GM12878 (cell line): Measurements from ENCODE around the gene PRRG4. TPM values are rescaled to one million over a fixed set of nuclear protein-coding genes. Genes with fewer than 3 reads are reported as not detected.

Source experiments
- ATAC-seq: fragments of 200-7000 bp; cut with Tn5 transposase; 3 replicates; pipeline ENCODE4 v1.9.1; 2020; ENCODE audit warnings: mild to moderate bottlenecking, moderate library complexity
- BruUV-seq: library from RNA; stranded (reverse); fragments of 400-500 nt; replicated peaks from 2 replicates; lab custom pipeline; 2021; lab: Mats Ljungman, UMichigan
- CTCF ChIA-PET: fragments of 300-600 bp; sonication (Branson Sonifier 250); formaldehyde crosslinking; extraction: SDS; loops from one replicate; lab custom pipeline; 2021; ENCODE audit warnings: inconsistent platforms; lab: Yijun Ruan, JAX
- POLR2A ChIA-PET: fragments of 350-600 bp; formaldehyde crosslinking; extraction: SDS; loops from one replicate; lab custom pipeline; 2021; ENCODE audit warnings: inconsistent platforms; lab: Charles Lee
- RAD21 ChIA-PET: fragments of 300-600 bp; sonication (Branson Sonifier 250); formaldehyde crosslinking; loops from one replicate; lab custom pipeline; 2023; ENCODE audit warnings: antibody characterized with exemption; ENCODE audit not compliant: unreplicated experiment; lab: Charles Lee
- SMC1A ChIA-PET: fragments of 300-600 bp; sonication (Branson Sonifier 250); formaldehyde crosslinking; loops from one replicate; lab custom pipeline; 2023; ENCODE audit not compliant: unreplicated experiment, uncharacterized antibody; lab: Charles Lee
- DNase-seq: peaks from one replicate; pipeline ENCODE4 v3.0.0-alpha.2; 2011; ENCODE audit warnings: low read depth, low spot score
- FAIRE-seq: peaks from 3 replicates; lab custom pipeline; 2011; peaks lifted over from hg19 to GRCh38; lab: Jason Lieb, UNC
- H2AFZ ChIP-seq: 2 replicates; pipeline ENCODE4 v1.6.0; 2011; ENCODE audit warnings: low read depth, low read length, control low read depth; ENCODE audit not compliant: control insufficient read depth
- H3K27ac ChIP-seq: 2 replicates; pipeline ENCODE4 v1.5.1; 2011; ENCODE audit warnings: control low read depth; ENCODE audit not compliant: control insufficient read depth, insufficient read depth
- H3K27me3 ChIP-seq, 2 experiments: replicated peaks in 1 of 2; 2 replicates each; pipeline versions ENCODE4 v1.6.0 to v1.6.1; 2011; ENCODE audit warnings: low read length in 1 of 2; ENCODE audit not compliant: control insufficient read depth in 2 of 2, insufficient read depth in 2 of 2
- H3K36me3 ChIP-seq, 2 experiments: 2 replicates each; pipeline ENCODE4 v1.5.1; 2011; ENCODE audit warnings: low read length in 1 of 2; ENCODE audit not compliant: control insufficient read depth in 2 of 2, insufficient read depth in 2 of 2
- H3K4me1 ChIP-seq: 2 replicates; pipeline ENCODE4 v1.6.1; 2011; ENCODE audit warnings: mild to moderate bottlenecking, low read length, moderate library complexity, mixed read lengths; ENCODE audit not compliant: control insufficient read depth, insufficient read depth
- H3K4me2 ChIP-seq: 2 replicates; pipeline ENCODE4 v1.6.0; 2011; ENCODE audit warnings: control low read depth; ENCODE audit not compliant: control insufficient read depth, insufficient read depth
- H3K4me3 ChIP-seq: fragments of 200-600 bp; sonication (generic); 2 replicates; pipeline ENCODE4 v1.5.1; 2016
- H3K79me2 ChIP-seq: 2 replicates; pipeline ENCODE4 v1.6.0; 2011; ENCODE audit warnings: low read length; ENCODE audit not compliant: control insufficient read depth, insufficient read depth
- H3K9ac ChIP-seq: 2 replicates; pipeline ENCODE4 v1.8.0; 2011; ENCODE audit warnings: low read length, control low read depth, mixed read lengths; ENCODE audit not compliant: control insufficient read depth, insufficient read depth
- H3K9me3 ChIP-seq: replicated peaks from 3 replicates; pipeline ENCODE4 v1.5.1; 2011; ENCODE audit warnings: mild to moderate bottlenecking, low read length; ENCODE audit not compliant: control insufficient read depth, insufficient read depth
- H4K20me1 ChIP-seq: 2 replicates; pipeline ENCODE4 v1.6.0; 2011; ENCODE audit not compliant: control insufficient read depth, insufficient read depth
- BCL11A ChIP-seq: IDR thresholded peaks from 2 replicates; pipeline ENCODE4 v1.6.1; 2011; ENCODE audit warnings: low read depth, low read length
- CBX3 ChIP-seq: fragments of 200-600 bp; sonication (generic); IDR thresholded peaks from 2 replicates; pipeline ENCODE4 v1.6.1; 2016; ENCODE audit warnings: low read depth, borderline replicate concordance
- CHD2 ChIP-seq: IDR thresholded peaks from 2 replicates; pipeline ENCODE4 v1.6.1; 2011; ENCODE audit warnings: low read depth, low read length, improper control_type of control experiment, borderline replicate concordance
- CREB1 ChIP-seq: IDR thresholded peaks from 2 replicates; pipeline ENCODE4 v1.6.1; 2012; ENCODE audit warnings: low read depth, mild to moderate bottlenecking, inconsistent platforms
- EGR1 ChIP-seq, 2 experiments: IDR thresholded peaks; 1 replicate in 1 of 2; 2 replicates in 1 of 2; pipeline ENCODE4 v1.6.1; 2011 to 2012; ENCODE audit warnings: low read depth in 2 of 2, low read length in 2 of 2, borderline replicate concordance in 1 of 2, mild to moderate bottlenecking in 1 of 2, moderate library complexity in 1 of 2
- EZH2 ChIP-seq: IDR thresholded peaks from 2 replicates; pipeline ENCODE4 v1.6.1; 2012; ENCODE audit warnings: low read depth, mild to moderate bottlenecking, control low read depth, inconsistent platforms, low read length, borderline replicate concordance; ENCODE audit not compliant: control insufficient read depth
- FOS ChIP-seq: IDR thresholded peaks from 3 replicates; pipeline ENCODE4 v1.6.1; 2011; ENCODE audit warnings: borderline replicate concordance; ENCODE audit not compliant: insufficient read length; ENCODE audit errors: extremely low read depth
- FOXM1 ChIP-seq: IDR thresholded peaks from 2 replicates; pipeline ENCODE4 v1.6.1; 2012; ENCODE audit warnings: low read depth, mild to moderate bottlenecking, inconsistent platforms, low read length, moderate library complexity
- GATAD2B ChIP-seq: fragments of 450-650 bp; conservative IDR thresholded peaks from 2 replicates; pipeline ENCODE4 v1.6.1; 2017; ENCODE audit warnings: low read depth, mild to moderate bottlenecking, moderate library complexity
- IKZF2 ChIP-seq, 2 experiments: fragments of 450-650 bp; IDR thresholded peaks; 2 replicates each; pipeline ENCODE4 v1.6.1; 2017; ENCODE audit warnings: mild to moderate bottlenecking in 2 of 2, moderate library complexity in 2 of 2
- POU2F2 ChIP-seq: IDR thresholded peaks from 3 replicates; pipeline ENCODE4 v1.6.1; 2011; ENCODE audit warnings: low read depth, mild to moderate bottlenecking, low read length, borderline replicate concordance
- RB1 ChIP-seq: fragments of 450-650 bp; formaldehyde crosslinking; IDR thresholded peaks from 2 replicates; pipeline ENCODE4 v1.6.1; 2017; ENCODE audit warnings: mild to moderate bottlenecking, borderline replicate concordance
- RELB ChIP-seq: fragments of 450-650 bp; IDR thresholded peaks from 2 replicates; pipeline ENCODE4 v1.6.1; 2017; ENCODE audit warnings: low read depth, mild to moderate bottlenecking, moderate library complexity
- SP1 ChIP-seq: IDR thresholded peaks from one replicate; pipeline ENCODE4 v1.6.1; 2011; ENCODE audit warnings: low read depth, low read length
- ZNF217 ChIP-seq: fragments of 450-650 bp; IDR thresholded peaks from 2 replicates; pipeline ENCODE4 v1.6.1; 2017; ENCODE audit warnings: antibody characterized with exemption, mild to moderate bottlenecking
- ZNF687 ChIP-seq: fragments of 450-650 bp; IDR thresholded peaks from 2 replicates; pipeline ENCODE4 v1.6.1; 2017; ENCODE audit warnings: mild to moderate bottlenecking, moderate library complexity
- whole genome bisulfite sequencing: methylation state at CpG from one replicate; pipeline ENCODE4 v1.1.6; 2016; ENCODE audit warnings: low lambda C conversion rate; ENCODE audit not compliant: insufficient replicate concordance, insufficient coverage; ENCODE audit errors: missing lambda C conversion rate; 5-methylcytosine and 5-hydroxymethylcytosine counted together
- in situ Hi-C: fragments of 300-500 bp; cut with MboI; formaldehyde crosslinking; loops from 9 replicates; pipeline ENCODE4 v1.14.3; 2018; ENCODE audit warnings: mixed read lengths
- intact Hi-C: fragments of 100-400 bp; cut with micrococcal nuclease; formaldehyde crosslinking; loops from one replicate; pipeline ENCODE4 v1.14.2; 2022; ENCODE audit not compliant: unreplicated experiment
- polyA plus RNA-seq, 11 experiments: library from polyadenylated mRNA; depleted of rRNA in 4 of 11; unstranded in 6 of 11; stranded (reverse) in 5 of 11; fragments of >200 nt; fragmentation: Nextera tagmentation in 4 of 11; fragmentation: Illumina TruSeq in 1 of 11; extraction: Ambion mirVana in 4 of 11; extraction: Trizol in 1 of 11; gene quantifications; 1 replicate in 1 of 11; 2 replicates in 10 of 11; pipeline versions ENCODE4 v1.2.1 to v1.2.3, GENCODE V29; 2011 to 2016; ENCODE audit warnings: inconsistent platforms in 2 of 11, missing spikeins in 2 of 11, low read depth in 1 of 11
- total RNA-seq, 4 experiments: library from RNA; depleted of rRNA in 3 of 4; stranded (reverse); fragments of >200 nt in 3 of 4; fragmentation: Illumina TruSeq in 1 of 4; extraction: Trizol in 1 of 4; gene quantifications; 2 replicates each; pipeline versions ENCODE4 v1.2.1 to v1.2.3, GENCODE V29; 2013 to 2021

PRRG4 gene
- total and polyA plus RNA-seq, 10 of the 15 experiments (the other 5 are each of a cell fraction or from before 2014, with no cell fraction given) = 0.55 to 4.9 (median 1.9) TPM

DNA sequence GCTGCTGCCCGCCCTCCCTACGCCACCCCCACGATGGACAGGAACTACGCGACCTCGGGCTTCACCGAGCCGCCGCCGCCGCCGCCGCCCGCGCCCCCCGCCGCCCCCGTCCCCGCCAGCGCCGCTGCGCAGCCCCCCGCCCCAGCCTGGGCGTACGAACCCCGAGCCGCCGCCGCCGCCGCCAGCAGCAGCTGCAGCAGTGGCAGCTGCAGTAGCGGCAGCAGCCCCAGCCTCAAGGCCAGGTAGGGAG is 63.3 kb downstream of the PRRG4 start (continued):
- no peak for TF ChIP-seq FOS
- TF ChIP-seq RB1 = no peak
- no peak for TF ChIP-seq CREB1
- no peak for TF ChIP-seq POU2F2
- no peak for TF ChIP-seq ZNF687
- TF ChIP-seq CHD2 = no peak
- TF ChIP-seq SP1 = no peak
- TF ChIP-seq, all 136 proteins: peak for 0

- H3K27me3 ChIP-seq = no peaks in the 10 kb centered on the region
- WGBS = 1% methylated on average over 51 of the region's 66 CpGs
- H3K9me3 ChIP-seq = no peaks in the 10 kb centered on the region
- peak overlapping the region; percentile 92 for H3K9ac ChIP-seq
- ChIA-PET CTCF (interaction anchor here (0.6 to 6.3 kb wide), 16 partner anchors 9 to 278 kb away, joined by 3 to 41 read pairs (median 4); no protein-coding TSS in a partner anchor), POLR2A (interaction anchor here (1.2 to 1.5 kb wide), 4 partner anchors 24 to 88 kb away, joined by 3 to 4 read pairs (median 4); no protein-coding TSS in a partner anchor), SMC1A (interaction anchor here (0.5 to 7.4 kb wide), 15 partner anchors 11 to 369 kb away, joined by 3 to 47 read pairs (median 5); no protein-coding TSS in a partner anchor), RAD21 (interaction anchor here (0.8 to 5.0 kb wide), 9 partner anchors 43 to 171 kb away, joined by 3 to 27 read pairs (median 4); partner anchors contain the start of gene PRRG4)
- peak overlapping the region; percentile 91 for H3K4me3 ChIP-seq
- no peaks in the 10 kb centered on the region for H3K36me3 ChIP-seq
- no peaks in the 10 kb centered on the region for H4K20me1 ChIP-seq
- FAIRE-seq (no peak), DNase-seq (no peak), ATAC-seq (peak; percentile 59)
- peaks cover 54% of the 10 kb centered on the region for H3K79me2 ChIP-seq
- BruUV-seq = no TSS peak
- in situ Hi-C loops (no loop called here), intact Hi-C loops (loop anchor here (5.0 to 10.0 kb wide), 2 partner anchors 66 to 361 kb away; partner anchors contain the start of genes HIPK3 and PRRG4)
- H3K4me2 ChIP-seq = peak overlapping the region; percentile 73
- peaks cover 7% of the 10 kb centered on the region; the same call in 1 of the 2 replicates for H3K4me1 ChIP-seq
- H3K27ac ChIP-seq = peak overlapping the region; percentile 87
- H2AFZ ChIP-seq = peak overlapping the region; percentile 57
- peak; percentile 30; the same call in 1 of the 2 replicates for TF ChIP-seq RELB
- no peak; the same call in 1 of the 2 replicates for TF ChIP-seq ZNF217
- TF ChIP-seq CBX3 = no peak
- peak; percentile 21; the same call in 1 of the 2 replicates for TF ChIP-seq CREB1
- TF ChIP-seq EZH2 = no peak
- TF ChIP-seq GATAD2B = peak; percentile 92; the same call in 1 of the 2 replicates
- peak in 1 of 2 experiments; percentile 76; a peak in 2 of 3 replicates for TF ChIP-seq EGR1 (IDR thresholded peaks at IDR 0.05; ENCODE audit: borderline replicate concordance in 1 of 2, low read depth in 2 of 2, low read length in 2 of 2)
- peak in 1 of 2 experiments; percentile 37; a peak in 2 of 4 replicates for TF ChIP-seq IKZF2 (IDR thresholded peaks at IDR 0.05)
- TF ChIP-seq FOXM1 = peak; percentile 60
- TF ChIP-seq BCL11A = no peak
These were observed 63.8 kb downstream of the PRRG4 start for GRCh38 chr11:32893343-32894148.
